ENCODE measurements around the gene RNF181.
A peak's percentile ranks its signal among the peaks of the same experiment; 100 is the strongest.
"Not testable (repeated sequence)": the region's sequence is repeated elsewhere in the genome, so short reads cannot be mapped to it uniquely, and the experiment has no call there.

Gene RNF181, protein sequence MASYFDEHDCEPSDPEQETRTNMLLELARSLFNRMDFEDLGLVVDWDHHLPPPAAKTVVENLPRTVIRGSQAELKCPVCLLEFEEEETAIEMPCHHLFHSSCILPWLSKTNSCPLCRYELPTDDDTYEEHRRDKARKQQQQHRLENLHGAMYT

DNA sequence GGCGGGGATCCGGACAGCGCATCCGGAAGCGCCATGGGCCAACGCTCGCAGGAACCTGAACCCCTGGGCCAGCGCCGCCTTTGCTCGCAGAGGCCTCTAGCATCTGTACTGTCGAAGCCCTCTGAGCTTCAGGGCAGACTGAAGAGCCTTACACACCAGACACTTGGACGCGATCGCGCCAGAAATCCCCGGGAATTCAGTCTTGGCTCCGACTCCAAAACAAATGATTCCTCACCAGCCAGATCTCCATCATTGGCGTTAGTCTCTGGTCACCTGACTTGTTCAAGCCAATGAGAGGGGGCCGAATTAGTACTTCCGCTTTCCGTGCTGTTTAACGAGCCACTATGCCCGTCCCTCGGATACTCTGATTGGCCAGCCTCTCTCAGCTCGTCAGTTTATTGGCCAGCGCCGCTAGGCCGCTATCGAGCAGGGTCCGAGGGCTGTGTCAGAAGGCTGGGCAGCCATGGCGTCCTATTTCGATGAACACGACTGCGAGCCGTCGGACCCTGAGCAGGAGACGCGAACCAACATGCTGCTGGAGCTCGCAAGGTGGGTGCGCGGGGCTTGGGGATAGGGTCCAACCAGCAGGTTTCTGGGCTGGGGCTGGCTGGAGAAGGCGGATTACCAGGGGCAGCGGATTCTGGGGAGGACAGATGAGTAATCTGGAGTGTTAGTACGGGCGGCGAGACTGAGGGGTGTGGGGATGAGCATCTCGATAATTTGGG, at the start of gene RNF181:
Gene RNF181, plus strand, starts transcription at position 445 of the 725 bp plus-strand sequence. Its CDS starts 19 bp downstream, at position 464.
- peak; percentile 99 for DNase-seq

DNA sequence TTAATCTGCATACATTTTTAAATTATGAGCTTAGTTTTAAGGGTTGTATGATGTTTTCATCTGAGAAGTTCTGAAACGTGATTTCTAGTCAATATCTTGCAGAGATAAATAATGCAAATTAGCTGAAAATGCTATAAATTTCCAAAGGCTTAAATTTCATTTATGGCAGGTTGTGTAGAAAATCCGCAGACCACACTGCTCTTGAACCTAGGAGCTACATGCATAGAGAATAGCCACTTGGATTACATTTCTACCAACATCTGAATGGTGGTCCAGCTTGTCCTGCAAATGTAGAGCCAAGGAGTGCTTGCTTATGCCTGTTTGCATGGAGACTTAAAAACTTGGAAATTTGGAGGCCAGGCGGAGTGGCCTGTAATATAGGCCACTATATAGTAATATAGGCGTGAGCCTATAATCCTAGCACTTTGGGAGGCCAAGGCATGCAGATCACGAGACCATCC, 49.7 kb upstream of the RNF181 start:
- peak; percentile 32 for DNase-seq

DNA sequence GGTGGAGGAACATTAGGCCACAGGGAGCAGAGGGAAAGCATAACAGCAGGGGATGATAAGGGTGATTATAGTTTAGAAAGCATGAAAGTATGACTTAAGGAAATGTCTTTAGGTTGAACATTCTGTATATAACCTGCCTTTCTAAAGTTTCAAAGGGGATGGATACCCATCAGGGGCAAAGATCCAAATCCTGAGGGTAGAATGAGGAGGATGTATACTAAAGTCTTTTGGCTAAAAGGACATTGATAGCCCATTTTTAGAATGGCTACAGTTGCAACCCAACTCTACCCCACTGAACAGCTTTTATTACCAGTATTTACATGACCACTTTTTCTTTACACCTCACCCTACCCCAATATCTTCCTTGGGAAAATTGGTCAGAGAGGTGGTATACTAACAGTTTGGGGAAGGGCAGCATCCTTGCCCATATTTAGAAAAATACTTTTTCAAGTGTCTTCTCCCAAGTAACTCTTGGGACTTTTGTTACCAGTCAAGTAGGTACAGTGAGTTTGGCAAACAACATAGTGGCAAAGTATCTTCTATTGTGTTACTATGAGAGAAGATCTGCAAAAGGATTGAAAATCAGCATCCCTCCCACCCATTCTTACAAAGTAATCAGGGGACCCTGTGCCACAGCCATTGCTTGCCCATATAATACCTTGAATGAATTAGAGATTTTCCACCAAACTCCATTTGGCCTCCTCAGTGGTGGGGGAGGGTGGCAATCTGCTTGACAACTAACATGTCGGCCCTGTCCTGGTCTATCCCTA, 48.3 kb upstream of the RNF181 start:
- peak; percentile 23 for DNase-seq

DNA sequence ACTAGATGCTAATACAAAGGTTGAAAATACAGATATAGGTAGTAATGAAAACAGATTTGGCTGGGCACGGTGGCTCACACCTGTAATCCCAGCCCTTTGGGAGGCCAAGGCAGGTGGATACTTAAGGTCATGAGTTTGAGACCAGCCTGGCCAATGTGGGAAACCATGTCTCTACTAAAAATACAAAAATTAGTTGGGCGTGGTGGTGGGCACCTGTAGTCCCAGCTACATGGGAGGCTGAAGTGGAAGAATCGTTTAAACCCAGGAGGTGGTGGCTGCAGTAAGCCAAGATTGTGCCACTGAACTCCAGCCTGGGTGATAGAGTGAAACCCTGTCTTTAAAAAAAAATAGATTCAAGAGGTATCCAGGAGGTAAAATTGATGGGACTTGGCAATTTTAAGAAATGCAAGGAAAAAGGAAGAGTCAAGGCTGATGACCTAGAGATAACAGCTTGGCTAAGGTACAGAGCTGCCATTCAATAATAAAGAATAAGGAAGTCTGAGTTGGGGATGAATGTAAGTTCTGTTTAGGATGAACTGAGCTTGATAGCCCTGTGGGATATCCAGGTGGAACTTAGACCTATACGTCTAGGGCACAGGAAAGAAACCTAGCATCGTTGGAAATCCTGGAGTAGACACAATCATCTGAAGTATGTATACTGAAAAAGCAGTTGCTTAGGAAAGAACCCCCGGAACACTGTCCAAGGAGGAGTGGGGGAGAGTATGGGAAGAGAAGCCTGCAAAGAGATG, 47.5 kb upstream of the RNF181 start:
- no peak for DNase-seq

DNA sequence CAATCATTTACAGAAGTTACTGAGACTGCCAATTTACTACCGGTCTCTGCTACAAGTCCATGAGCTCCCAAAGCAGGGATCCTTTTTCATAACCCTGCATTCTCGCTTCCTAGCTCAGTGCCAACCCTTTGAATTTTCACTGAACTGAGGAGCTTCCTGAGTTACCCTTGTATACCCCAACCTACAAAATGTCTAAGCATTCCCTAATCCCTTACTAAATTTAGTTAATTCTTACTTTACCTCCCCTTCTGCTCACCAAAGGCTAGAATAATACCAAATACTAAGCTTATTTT, 47.0 kb upstream of the RNF181 start:
- no peak for DNase-seq

DNA sequence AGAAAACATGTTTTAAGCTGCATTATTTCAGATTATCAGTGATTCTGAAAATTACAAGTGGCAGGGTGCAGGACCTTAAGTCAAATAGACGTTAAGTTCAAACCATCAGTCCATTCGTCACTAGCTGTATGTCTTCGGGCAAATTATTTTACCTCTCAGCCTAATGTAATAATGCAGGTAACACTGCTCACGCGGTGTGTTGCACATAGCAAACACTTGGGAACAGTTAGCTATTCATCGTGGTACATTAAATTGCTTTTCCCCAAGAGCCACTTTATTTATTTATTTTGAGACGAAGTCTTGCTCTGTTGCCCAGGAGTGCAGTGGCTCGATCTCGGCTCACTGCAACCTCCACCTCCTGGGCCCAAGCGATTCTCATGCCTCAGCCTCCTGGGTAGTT, 46.5 kb upstream of the RNF181 start:
- no peak for DNase-seq

DNA sequence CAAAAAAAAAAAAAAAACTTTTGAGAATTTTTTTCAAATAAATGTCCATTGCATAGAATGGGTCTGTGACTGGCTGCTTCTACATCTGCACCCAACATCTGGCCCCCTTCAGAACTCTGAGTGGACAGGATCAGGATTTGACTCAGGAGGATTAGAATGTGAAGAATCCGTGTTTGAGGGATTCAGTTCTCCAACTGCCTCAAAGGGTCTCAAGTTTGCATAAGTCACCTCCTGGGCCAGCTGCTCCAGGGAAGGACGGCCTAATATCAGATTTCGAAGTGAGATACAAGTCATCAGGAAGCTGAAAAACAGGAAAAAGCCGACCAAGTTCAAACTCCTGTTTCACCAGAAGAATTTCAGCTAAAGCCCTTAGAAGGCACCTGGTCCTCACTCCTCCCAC, 45.7 kb upstream of the RNF181 start:
- peak; percentile 99 for DNase-seq

DNA sequence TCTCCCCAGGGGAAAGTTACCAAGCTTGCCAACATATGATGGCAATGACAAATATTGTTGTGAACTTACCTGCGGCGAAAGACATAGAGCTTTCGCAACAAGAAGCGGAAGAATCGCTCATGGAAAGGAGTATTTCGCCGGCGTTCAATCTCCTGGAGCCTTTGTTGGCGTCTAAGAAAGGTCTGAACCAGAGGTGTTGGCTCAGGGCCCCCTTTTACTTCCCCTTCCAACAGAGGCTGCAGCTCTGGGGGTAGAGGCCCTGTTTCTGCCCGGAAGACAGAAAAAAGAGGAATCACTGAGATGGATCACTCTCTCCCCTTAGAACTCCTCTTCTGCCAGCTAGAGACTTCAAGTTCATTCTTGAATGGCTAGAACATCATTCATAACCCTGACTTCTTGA, 45.1 kb upstream of the RNF181 start:
- no peak for DNase-seq

DNA sequence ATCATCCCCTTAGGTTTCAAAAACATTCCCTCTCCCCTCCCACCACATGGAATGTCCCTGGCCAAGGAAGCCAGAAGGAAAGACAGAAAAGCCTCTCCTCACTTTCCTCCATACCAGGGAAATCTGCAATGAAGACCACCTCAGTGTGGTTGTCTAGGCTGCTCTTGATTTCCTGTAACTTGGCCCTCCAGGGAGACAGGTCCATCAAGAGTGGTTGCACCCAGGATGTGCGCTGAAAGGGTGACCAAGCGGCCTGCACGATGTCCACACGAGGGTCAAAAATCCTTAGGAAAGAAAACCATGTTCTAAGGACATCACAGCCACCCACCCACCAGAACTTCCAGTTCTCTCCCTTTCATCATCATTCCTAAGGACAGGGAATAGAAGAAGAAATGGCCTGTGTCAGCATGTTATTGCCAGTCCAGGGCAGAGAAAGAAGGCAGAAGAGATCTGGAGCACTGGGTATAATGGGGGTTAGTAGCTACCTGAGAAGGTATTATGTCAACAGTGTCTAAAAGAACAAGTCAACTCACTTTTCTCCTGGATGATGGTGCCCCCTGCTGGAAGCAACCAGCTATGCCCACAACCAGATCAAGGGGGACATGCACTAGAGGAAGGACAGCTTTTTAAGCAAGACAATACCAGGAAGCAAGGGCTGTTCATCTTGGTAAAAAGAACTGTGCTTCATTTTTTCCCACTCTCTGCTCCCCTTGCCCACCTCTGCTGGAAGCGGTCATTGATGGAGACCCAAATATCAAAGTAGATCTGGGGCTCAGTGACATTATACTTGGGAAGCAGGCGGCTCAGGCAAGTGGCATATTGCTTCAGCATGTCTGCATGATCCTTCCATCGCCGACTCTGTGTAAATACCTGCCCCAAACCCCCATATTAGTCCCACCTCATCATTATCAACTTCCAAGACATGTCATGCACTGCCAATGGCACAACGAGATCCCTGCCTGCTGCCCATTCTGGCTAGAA, 43.6 kb upstream of the RNF181 start:
- DNase-seq = peak; percentile 60

DNA sequence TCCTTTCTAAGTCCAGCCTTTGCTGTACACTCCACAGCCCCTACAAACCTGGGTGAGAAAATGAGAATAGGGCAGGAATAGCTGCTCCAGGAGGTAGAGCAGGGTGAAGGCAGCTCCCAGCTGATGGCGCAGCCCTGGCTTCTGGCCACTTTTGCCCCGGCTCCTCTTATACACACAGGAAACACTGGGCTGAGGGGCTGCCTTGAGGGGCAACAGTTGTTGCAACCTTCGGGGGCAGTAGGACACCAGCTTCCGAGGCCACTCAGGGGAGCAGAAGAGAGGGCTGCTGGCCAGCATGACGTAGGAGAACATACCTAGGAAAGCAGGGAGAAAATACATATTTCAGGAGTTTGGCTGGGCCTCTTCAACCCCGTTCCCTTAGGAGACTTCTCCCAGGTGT, 42.4 kb upstream of the RNF181 start:
- no peak for DNase-seq

DNA sequence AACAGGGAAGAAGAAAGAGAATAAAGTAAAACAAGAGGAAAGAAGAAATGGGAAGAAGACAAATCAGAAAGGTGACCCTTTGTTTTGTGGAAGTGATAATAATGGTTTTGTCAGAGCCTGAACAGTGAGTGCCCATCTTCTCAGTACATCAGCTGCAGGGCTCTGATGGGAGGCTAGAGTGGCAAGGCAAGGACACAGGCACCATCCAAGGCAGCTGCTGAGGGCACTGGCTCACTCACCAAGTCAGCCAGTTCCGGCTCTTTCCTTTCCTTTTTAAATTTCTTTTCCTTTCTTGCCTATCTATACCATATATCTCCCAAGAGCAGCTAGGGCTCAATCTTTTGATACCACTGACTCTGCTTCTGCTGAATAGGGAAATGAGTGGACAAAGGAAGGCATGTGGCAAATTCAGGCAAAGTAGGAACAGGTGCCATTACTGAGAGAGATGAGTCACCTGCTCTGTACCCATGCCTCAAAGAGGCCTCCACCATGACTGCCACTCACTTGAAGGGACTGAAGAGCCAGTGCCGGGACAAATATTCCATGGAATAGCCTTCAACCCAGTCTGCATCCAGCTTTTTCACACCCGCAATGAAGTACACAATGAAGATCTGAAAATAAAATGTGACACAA, 40.4 kb upstream of the RNF181 start:
- DNase-seq = no peak

DNA sequence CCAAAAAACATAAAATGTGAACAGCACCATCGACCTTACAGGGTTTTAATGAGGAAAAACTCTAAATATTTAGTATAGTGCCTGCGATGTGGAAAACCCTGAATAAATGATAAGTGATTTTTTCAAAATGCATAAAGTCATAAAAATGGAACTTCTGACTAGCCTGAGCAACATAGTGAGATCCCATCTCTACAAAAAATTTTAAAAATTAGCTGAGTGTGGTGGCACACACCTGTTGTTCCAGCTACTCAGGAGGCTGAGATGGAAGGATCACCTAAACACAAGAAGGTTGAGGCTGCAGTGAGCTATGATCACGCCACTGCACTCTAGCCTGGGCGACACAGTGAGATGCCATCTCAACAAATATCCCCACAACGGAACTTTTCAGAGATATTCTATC, 38.4 kb upstream of the RNF181 start:
- no peak for DNase-seq

DNA sequence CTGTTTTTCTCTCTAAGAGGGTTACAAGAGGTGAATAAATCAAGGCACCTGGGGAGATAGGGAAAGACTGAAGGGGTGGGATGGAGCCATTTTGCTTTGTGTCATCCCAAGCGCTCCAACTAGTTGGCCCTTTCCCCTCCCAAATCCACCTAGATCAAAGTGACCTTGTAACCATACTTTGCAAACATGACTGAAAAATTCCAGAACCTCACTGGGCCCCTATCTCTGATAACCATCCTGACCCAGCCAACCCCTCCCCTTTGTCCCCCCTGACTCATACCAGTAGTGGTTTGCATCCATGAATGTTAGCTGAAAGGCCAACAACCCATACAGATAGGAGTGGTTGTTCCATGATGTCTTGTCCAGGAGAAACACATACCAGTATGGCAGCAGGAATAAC, 37.4 kb upstream of the RNF181 start:
- DNase-seq = no peak

DNA sequence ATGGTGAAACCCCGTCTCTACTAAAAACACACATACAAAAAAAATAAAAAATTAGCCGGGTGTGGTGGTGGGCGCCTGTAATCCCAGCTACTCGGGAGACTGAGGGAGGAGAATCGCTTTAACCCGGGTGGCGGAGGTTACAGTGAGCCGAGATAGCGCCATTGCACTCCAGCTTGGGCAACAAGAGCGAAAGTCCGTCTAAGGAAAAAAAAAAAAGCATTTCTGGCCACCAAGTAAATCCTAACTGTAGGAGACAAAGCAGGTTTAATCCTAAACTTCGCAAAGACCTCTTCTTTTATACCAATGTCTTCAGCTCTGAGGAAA, 35.2 kb upstream of the RNF181 start:
- DNase-seq = not testable (repeated sequence)

DNA sequence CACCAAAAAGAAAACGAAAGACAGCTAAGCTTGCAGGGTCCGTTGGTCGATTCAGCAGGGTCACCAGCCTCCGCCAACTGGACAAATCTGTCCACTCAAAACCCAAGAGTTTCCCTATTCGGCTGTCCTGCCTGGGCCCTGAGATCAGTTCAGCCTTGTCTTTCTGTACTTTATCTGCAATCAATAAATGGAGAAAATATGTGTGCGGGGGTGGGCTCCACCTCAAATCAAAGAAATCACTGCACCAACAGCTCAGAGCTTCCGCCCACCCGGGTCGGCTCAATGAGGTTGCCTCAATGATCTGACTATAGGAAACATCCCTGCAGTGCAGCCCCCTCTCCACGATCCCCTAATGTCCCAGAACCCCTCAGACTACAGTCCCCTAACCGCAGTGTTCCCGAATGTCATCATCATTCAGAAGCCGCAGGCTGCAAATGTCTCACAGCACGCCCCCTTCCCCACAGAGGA, 34.7 kb upstream of the RNF181 start:
- no peak for DNase-seq

DNA sequence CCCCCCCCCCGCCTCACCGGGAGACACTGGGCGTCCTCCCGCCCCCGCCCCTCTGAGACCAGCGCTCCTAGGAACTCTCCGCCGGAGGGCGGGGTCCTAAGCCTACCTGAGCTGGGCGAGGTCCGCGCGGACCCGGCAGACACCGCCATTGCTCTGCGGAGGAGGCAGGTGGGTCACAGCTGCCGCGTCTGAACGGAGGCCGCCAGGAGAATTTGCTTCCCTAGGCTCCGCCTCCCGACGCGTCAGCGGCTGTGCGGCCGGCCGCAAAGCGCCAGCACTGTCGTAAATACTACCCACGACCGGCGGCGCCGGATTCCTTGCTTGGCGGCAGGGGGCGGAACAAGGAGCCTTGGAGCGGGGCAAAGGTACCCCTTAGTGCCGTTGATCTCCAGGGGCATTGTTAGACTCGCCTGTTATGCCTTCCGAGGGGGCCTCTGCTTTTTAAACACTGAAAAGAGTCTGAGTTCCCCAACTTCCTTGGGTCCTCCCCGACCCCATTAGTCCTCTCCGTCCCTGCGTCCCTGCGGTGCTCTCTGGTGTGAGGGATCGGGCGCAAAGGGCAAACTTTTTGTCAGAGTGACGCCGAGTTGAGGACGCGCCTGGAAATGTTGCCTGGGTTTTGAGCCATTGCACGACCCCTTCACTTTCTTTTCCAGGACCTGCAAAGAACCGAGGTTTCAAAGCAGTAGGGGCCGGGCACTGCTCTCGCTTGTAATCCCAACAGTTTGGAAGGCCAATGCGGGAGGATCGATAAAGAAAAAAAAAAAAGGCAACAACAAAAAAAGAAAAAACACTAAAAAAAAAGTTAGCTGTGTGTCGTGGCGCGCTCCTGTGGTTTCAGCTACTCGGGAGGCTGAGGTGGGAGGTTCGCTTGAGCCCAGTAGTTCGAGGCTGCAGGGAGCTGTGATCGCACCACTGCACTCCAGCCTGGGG, 34.0 kb upstream of the RNF181 start, which contains the start of gene GGCX:
Gene GGCX, minus strand, starts transcription at position 214 of the 933 bp plus-strand sequence. Its CDS starts 65 bp downstream, at position 149.
- DNase-seq = peak; percentile 93

DNA sequence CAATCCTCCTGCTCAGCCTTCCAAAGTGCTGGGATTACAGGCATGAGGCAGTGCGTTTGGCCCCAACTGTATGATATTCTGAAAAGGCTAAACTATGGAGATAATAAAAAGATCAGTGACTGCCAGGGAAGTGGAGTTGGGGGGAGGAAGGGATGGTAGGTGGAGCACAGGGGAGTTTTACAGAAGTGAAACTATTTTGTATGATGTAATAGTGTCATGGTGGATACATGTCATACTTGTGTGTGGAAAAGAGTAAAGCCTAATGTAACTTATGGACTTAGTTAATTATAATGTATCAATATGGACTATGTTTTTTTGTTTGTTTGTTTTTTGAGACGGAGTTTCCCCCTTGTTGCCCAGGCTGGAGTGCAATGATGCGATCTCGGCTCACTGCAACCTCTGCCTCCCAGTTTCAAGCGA, 31.4 kb upstream of the RNF181 start:
- no peak for DNase-seq

DNA sequence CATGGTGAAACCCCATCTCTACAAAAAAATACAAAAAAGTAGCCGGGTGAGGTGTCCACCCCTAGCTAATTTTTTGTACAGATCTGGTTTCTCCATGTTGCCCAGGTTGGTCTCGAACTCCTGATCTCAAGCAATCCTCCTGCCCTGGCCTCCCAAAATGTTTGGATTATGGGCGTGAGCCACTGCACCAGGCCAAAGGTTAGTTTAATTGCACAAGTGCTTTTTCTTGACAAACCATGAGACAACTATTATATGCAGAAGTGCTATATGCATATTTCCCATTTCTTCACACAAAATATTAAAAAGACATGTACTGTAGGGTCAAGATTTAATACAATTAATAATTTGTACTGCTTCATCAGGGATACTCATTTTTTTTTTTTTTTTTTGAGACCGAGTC, 29.3 kb upstream of the RNF181 start:
- DNase-seq = no peak

DNA sequence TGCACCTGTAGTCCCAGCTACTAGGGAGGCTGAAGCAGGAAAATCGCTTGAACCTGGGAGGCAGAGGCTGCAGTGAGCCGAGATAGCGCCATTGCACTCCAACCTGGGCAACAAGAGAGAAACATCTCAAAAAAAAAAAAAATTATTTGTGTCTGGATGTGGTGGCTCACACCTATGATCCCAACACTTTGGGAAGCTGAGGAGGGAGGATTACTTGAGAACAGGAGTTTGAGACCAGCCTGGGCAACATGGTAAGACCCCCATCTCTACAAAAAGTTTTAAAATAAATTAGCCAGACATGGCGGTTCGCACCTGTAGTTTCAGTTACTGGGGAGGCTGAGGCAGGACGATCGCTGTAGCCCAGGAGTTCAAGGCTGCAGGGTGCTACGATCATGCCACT, 19.8 kb upstream of the RNF181 start:
- DNase-seq = no peak

DNA sequence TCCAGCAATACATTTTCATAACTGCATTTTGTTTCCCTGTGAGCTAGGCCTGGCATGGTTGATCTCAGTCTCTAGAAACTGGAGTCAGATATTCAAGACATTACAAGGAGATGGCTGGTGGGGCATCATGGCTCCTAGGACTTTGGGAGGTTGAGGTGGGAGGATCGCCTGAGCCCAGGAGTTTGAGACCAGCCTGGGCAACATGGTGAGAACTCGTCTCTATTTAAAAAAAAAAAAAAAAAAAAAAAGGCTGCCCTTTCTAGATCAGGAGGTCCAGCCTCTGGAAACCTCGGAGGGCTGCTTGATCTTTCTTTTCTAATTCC, 18.5 kb upstream of the RNF181 start:
- DNase-seq = no peak
